Breast epithelium (tissue), 4 donors: Measurements from ENCODE around the gene NPHP3. TPM values are rescaled to one million over a fixed set of nuclear protein-coding genes. Genes with fewer than 3 reads are reported as not detected.

Experiments used
- DNase-seq, 2 donors: peaks; one replicate each; pipeline ENCODE4 v3.0.0-alpha.2; 2019; ENCODE audit warnings: low spot score in 2 of 2
- H3K27ac ChIP-seq, 2 donors: fragments of 200-600 bp; sonication (generic) in 1 of 2; one replicate each; pipeline ENCODE4 v1.5.1; 2016 to 2019; ENCODE audit warnings: mild to moderate bottlenecking in 1 of 2
- H3K27me3 ChIP-seq, 2 donors: fragments of 200-600 bp; sonication (generic) in 1 of 2; one replicate each; pipeline versions ENCODE4 v1.5.1 to v1.6.0; 2017 to 2019; ENCODE audit warnings: control low read depth in 1 of 2, mild to moderate bottlenecking in 1 of 2
- H3K36me3 ChIP-seq: fragments of 200-600 bp; one replicate; pipeline ENCODE4 v1.5.1; 2019
- H3K4me1 ChIP-seq, 2 donors: fragments of 200-600 bp; sonication (generic); one replicate each; pipeline ENCODE4 v1.5.1; 2016 to 2019; ENCODE audit warnings: control low read depth in 1 of 2
- H3K4me3 ChIP-seq, 3 donors: fragments of 200-600 bp; sonication (generic); 1 replicate in 2 of 3; 2 replicates in 1 of 3; pipeline ENCODE4 v1.5.1; 2016 to 2019; ENCODE audit warnings: mild to moderate bottlenecking in 3 of 3, moderate library complexity in 2 of 3
- H3K9me3 ChIP-seq, 2 donors: fragments of 200-600 bp; sonication (generic) in 1 of 2; one replicate each; pipeline ENCODE4 v1.5.1; 2016 to 2019; ENCODE audit warnings: control low read depth in 1 of 2
- CTCF ChIP-seq, 3 donors: fragments of 450-650 bp; IDR thresholded peaks; one replicate each; pipeline ENCODE4 v1.5.1; 2016 to 2017; ENCODE audit warnings: antibody characterized with exemption in 3 of 3, mild to moderate bottlenecking in 3 of 3, moderate library complexity in 3 of 3
- POLR2A ChIP-seq: fragments of 450-650 bp; IDR thresholded peaks from one replicate; pipeline ENCODE4 v1.6.1; 2016; ENCODE audit warnings: antibody characterized with exemption, mild to moderate bottlenecking, moderate library complexity
- POLR2AphosphoS5 ChIP-seq, 3 donors: sonication (generic); formaldehyde crosslinking; IDR thresholded peaks; one replicate each; pipeline ENCODE4 v1.6.1; 2017; ENCODE audit warnings: antibody characterized with exemption in 3 of 3
- intact Hi-C: fragments of 100-400 bp; cut with DNase I; formaldehyde crosslinking; loops from one replicate; pipeline ENCODE4 v1.15.1; 2023; ENCODE audit warnings: low total_unique reads
- total RNA-seq, 3 donors: library from RNA; depleted of rRNA; stranded (reverse); fragments of >200 nt; gene quantifications; one replicate each; pipeline ENCODE4 v1.1.0, GENCODE V29; 2016

The NPHP3 gene
- total RNA-seq, 3 donors from 2014 or later: 53.0 to 98.2 (median 54.7) TPM

DNA sequence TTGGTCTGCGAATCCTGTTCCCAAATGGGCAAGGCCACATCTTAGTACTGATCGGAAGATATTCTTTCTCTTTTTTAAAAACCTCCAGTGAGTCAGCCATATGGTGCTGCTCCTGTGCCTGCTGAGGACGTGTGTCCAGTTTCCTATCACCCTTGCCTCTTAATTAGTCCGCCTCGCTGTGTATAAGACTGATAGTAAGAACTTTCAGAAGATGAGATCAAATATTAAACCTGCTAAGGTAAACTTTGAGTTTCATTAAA, 61.5 kb downstream of the NPHP3 start:
- no peak for DNase-seq
- Histone ChIP-seq H3K27ac (peak overlapping the region; percentile 93 to 96), H3K36me3 (no peaks in the 10 kb centered on the region), H3K4me3 (peak overlapping the region; percentile 57 to 97 (median 85)), H3K9me3 (no peaks in the 10 kb centered on the region), H3K4me1 (no peaks in the 10 kb centered on the region), H3K27me3 (no peaks in the 10 kb centered on the region)
- intact Hi-C loops: no loop called here
- TF ChIP-seq POLR2AphosphoS5 (IDR thresholded peaks at IDR 0.05): no peak
- no peak for TF ChIP-seq POLR2A
- TF ChIP-seq CTCF (IDR thresholded peaks at IDR 0.05): no peak

GRCh38 chr3:132660052-132660810, 62.0 kb downstream of the NPHP3 start, which contains the start of gene UBA5:
Gene UBA5 (plus strand): TSS chr3:132660329. CDS start chr3:132660538, 209 bp downstream.
- peak in 1 of 2 donors; percentile 46 for DNase-seq
- Histone ChIP-seq H3K4me3 (peak within 1 kb of the TSS; percentile 57 to 97 (median 85)), H3K4me1 (no peaks in the 10 kb centered on the region), H3K27ac (peak within 1 kb of the TSS; percentile 93 to 96), H3K9me3 (no peaks in the 10 kb centered on the region), H3K27me3 (no peaks in the 10 kb centered on the region), H3K36me3 (no peaks in the 10 kb centered on the region)
- intact Hi-C loops: no loop called here
- TF ChIP-seq POLR2AphosphoS5 (IDR thresholded peaks at IDR 0.05) (peak in 2 of 3 donors; percentile 14 to 22), POLR2A (peak; percentile 22), CTCF (IDR thresholded peaks at IDR 0.05) (no peak)

DNA sequence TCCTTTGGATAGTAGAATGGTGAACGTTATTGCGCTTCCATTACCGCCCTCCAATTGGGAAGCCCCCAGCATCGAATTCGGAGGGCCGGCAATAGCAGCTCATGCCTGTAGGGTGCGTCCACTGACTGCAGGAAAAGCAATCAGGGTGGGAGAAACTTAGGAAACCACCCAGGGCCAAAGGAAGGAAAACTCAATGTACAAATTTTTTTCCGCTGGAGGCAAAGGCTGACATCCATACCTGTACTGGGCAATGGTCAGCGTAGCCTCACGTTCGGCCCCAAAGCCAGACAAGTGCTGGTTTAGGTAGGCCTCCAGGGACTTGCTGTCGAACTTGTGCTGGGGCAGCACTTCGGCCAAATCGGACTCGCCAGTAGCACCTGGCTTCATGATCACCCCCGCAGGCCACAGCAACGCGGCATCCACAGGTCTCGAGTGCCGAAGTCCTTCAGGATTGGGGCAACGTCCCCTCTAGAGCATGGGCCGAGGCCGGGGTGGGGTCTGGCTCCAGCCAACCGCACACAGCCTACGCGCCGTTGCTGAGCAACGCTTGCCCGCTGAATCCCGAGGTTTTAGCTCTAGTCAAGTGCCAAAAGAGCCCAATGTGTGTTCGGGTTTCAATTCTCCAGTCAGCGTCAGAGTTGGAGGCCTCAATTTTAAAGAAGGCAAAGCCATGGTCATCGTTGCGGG, 62.7 kb downstream of the NPHP3 start, which contains the start of gene ACAD11:
TSS of gene ACAD11 (minus strand) at position 445 of the 687 bp plus-strand sequence. CDS start at position 387, 58 bp downstream.
- Histone ChIP-seq H3K27me3 (no peaks in the 10 kb centered on the region), H3K4me3 (peak within 1 kb of the TSS; percentile 57 to 97 (median 85)), H3K36me3 (no peaks in the 10 kb centered on the region), H3K9me3 (no peaks in the 10 kb centered on the region), H3K4me1 (no peaks in the 10 kb centered on the region), H3K27ac (peak within 1 kb of the TSS; percentile 93 to 96)
- TF ChIP-seq POLR2AphosphoS5 (IDR thresholded peaks at IDR 0.05) (peak in 1 of 3 donors; percentile 20), CTCF (IDR thresholded peaks at IDR 0.05) (peak; percentile 40 to 62 (median 56)), POLR2A (no peak)
- DNase-seq: peak; percentile 39 to 62
- intact Hi-C loops: no loop called here

DNA sequence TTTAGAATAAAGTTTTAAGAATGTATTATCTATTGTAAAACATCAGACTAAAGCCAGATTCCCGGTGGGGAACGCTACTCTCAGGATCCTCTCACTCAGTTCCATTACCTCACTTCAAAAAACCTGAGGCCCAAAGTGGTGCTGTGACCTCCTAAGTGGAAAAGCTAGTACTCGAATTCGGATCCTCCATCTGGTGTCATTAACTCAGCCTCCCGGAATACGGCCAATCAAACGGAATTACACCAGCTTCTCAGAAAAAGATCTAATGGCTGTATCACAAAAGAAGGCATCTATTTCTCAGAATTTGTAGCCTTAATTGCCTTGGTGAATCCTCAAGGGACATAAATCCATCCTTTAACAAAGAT, 63.2 kb downstream of the NPHP3 start:
- peak overlapping the region; percentile 93 to 96 for H3K27ac ChIP-seq
- intact Hi-C loops: no loop called here
- DNase-seq: no peak

More for the DNA sequence above, 63.2 kb downstream of the NPHP3 start:
- Histone ChIP-seq H3K9me3 (no peaks in the 10 kb centered on the region), H3K4me1 (no peaks in the 10 kb centered on the region), H3K27me3 (no peaks in the 10 kb centered on the region), H3K36me3 (no peaks in the 10 kb centered on the region), H3K4me3 (peak overlapping the region; percentile 57 to 97 (median 85))
- TF ChIP-seq POLR2AphosphoS5 (IDR thresholded peaks at IDR 0.05) (no peak), POLR2A (no peak), CTCF (IDR thresholded peaks at IDR 0.05) (no peak)
